Endodermal cell (in vitro differentiated cells): ENCODE measurements around the gene CLDN6. TPM values are rescaled to one million over a fixed set of nuclear protein-coding genes. Genes with fewer than 3 reads are reported as not detected.

Experiments used
- DNase-seq: peaks from one replicate; pipeline ENCODE4 v3.0.0-alpha.2; 2017
- H3K27ac ChIP-seq: 2 replicates; pipeline ENCODE4 v1.5.1; 2013; ENCODE audit warnings: mild to moderate bottlenecking, low read depth, low read length, moderate library complexity
- H3K27me3 ChIP-seq: 2 replicates; pipeline ENCODE4 v1.6.1; 2013; ENCODE audit warnings: mild to moderate bottlenecking, low read length, moderate library complexity; ENCODE audit not compliant: insufficient read depth, control insufficient read depth, poor library complexity, severe bottlenecking
- H3K36me3 ChIP-seq: 2 replicates; pipeline ENCODE4 v1.7.0; 2013; ENCODE audit warnings: mild to moderate bottlenecking, low read length, moderate library complexity; ENCODE audit not compliant: control insufficient read depth, insufficient read depth
- H3K4me1 ChIP-seq: one replicate; pipeline ENCODE4 v1.7.0; 2013; ENCODE audit warnings: low read length; ENCODE audit not compliant: control insufficient read depth, insufficient read depth
- H3K4me3 ChIP-seq: 2 replicates; pipeline ENCODE4 v1.5.1; 2013; ENCODE audit warnings: mild to moderate bottlenecking, low read length, moderate library complexity
- H3K9ac ChIP-seq: 2 replicates; pipeline ENCODE4 v1.6.1; 2013; ENCODE audit warnings: mild to moderate bottlenecking, low read length, moderate library complexity; ENCODE audit not compliant: poor library complexity, severe bottlenecking; ENCODE audit errors: extremely low read depth
- H3K9me3 ChIP-seq: 2 replicates; pipeline ENCODE4 v1.6.1; 2013; ENCODE audit warnings: mild to moderate bottlenecking, low read length, moderate library complexity; ENCODE audit not compliant: control insufficient read depth
- H3K27ac Mint-ChIP-seq: 2 replicates; pipeline ENCODE4 v1.8.0; 2020; ENCODE audit warnings: mixed read lengths
- H3K27me3 Mint-ChIP-seq: 2 replicates; pipeline ENCODE4 v1.8.0; 2021; ENCODE audit warnings: mild to moderate bottlenecking, mixed read lengths; ENCODE audit not compliant: insufficient read depth
- H3K36me3 Mint-ChIP-seq: 2 replicates; pipeline ENCODE4 v1.8.0; 2020; ENCODE audit warnings: low read depth, mixed read lengths
- H3K4me1 Mint-ChIP-seq: 2 replicates; pipeline ENCODE4 v1.8.0; 2020; ENCODE audit warnings: mixed read lengths
- H3K4me3 Mint-ChIP-seq: 2 replicates; pipeline ENCODE4 v1.8.0; 2020; ENCODE audit warnings: mild to moderate bottlenecking, moderate library complexity, mixed read lengths
- H3K9me3 Mint-ChIP-seq: 2 replicates; pipeline ENCODE4 v1.8.0; 2020; ENCODE audit warnings: mild to moderate bottlenecking, mixed read lengths
- WGBS, 2 experiments: methylation state at CpG; one replicate each; pipeline versions ENCODE4 v1.1.5 to v1.1.7; 2013; ENCODE audit warnings: missing lambda C conversion rate in 2 of 2, mixed read lengths in 1 of 2; ENCODE audit not compliant: insufficient coverage in 1 of 2, insufficient read length in 1 of 2; 5-methylcytosine and 5-hydroxymethylcytosine counted together
- total RNA-seq, 2 donors: library from RNA; stranded (reverse); fragmentation: NEBNext Ultra II Directional in 1 of 2; extraction: Animal tissue kit (Norgen Biotek cat#: 25700) in 1 of 2; gene quantifications; 2 replicates in 1 of 2; 3 replicates in 1 of 2; pipeline ENCODE4 v1.2.1, GENCODE V29; 2021
- TF ChIP-seq, protein P1 (sequence below): fragments of 200-600 bp; sonication (generic); conservative IDR thresholded peaks from 2 replicates; pipeline ENCODE4 v1.5.0; 2021; ENCODE audit warnings: antibody characterized with exemption, mild to moderate bottlenecking

Gene CLDN6
- total RNA-seq, 2 donors from 2014 or later = 404 to 572 TPM

DNA sequence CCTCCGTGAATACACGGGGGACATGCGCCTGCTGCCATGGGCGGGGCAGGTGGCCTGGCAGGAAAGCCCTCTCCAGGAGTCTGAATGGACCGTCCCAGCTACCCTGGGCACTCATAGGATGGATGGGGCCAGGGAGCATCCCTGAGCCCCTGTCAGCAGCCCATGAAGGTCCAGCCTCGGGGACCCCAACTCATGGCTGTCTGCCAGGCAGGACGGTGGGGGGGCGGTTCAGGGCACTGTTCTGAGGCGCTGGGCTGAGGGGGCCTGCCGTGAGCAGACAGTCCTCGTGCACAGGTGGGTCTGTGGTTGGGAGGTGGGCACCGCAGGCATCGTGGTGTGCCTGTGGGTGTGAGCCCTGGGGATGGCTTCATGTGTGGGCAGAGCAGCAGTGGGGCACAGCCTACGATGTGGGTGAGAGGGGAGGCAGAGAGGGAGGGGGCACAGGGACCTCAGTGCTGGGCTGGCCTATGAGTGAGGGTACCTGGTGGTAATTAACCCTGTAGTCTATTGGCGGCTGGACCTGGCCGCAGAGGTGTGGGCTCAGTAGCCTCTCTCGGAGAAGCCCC lies 31.3 kb downstream of the CLDN6 start:
- Histone ChIP-seq H3K27me3 (no peaks in the 10 kb centered on the region), H3K9me3 (no peaks in the 10 kb centered on the region), H3K4me1 (peaks cover 3% of the 10 kb centered on the region), H3K9ac (no peak overlapping the region), H3K36me3 (no peaks in the 10 kb centered on the region), H3K27ac (no peak overlapping the region), H3K4me3 (no peak overlapping the region)
- Mint-ChIP-seq H3K4me1 (peaks cover 19% of the 10 kb centered on the region), H3K4me3 (no peak overlapping the region), H3K27me3 (no peaks in the 10 kb centered on the region), H3K36me3 (no peaks in the 10 kb centered on the region), H3K9me3 (no peaks in the 10 kb centered on the region), H3K27ac (no peak overlapping the region)
- WGBS, 2 experiments = 84 to 90% methylated on average over 9 to 17 of the region's 17 CpGs
- no peak for DNase-seq
- TF ChIP-seq, protein P1, sequence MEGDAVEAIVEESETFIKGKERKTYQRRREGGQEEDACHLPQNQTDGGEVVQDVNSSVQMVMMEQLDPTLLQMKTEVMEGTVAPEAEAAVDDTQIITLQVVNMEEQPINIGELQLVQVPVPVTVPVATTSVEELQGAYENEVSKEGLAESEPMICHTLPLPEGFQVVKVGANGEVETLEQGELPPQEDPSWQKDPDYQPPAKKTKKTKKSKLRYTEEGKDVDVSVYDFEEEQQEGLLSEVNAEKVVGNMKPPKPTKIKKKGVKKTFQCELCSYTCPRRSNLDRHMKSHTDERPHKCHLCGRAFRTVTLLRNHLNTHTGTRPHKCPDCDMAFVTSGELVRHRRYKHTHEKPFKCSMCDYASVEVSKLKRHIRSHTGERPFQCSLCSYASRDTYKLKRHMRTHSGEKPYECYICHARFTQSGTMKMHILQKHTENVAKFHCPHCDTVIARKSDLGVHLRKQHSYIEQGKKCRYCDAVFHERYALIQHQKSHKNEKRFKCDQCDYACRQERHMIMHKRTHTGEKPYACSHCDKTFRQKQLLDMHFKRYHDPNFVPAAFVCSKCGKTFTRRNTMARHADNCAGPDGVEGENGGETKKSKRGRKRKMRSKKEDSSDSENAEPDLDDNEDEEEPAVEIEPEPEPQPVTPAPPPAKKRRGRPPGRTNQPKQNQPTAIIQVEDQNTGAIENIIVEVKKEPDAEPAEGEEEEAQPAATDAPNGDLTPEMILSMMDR = no peak

DNA sequence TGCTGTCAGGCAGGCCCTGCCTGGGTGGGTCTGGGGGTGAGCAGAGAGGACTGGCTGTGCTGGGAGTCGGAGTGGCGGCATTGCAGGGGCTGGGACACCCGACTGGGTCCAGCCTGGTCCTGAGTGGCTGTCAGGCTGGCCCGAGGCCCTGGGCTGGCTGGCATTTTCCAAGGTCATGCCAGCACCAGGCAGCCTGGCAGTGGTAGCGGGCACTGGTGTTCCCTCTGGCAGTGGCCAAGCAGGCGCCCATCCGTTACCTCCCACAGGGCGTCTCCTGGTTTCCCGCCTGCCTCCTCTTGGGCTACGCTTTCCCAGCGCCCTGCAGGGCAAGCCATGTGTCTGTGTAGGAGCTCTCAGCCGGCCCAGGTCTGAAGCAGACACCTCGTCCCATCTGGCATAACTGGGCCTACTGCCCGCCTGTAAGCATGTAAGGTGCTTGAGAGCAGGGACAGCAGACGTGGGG lies 32.1 kb downstream of the CLDN6 start:
- Mint-ChIP-seq H3K27ac (no peak overlapping the region), H3K4me1 (peaks cover 27% of the 10 kb centered on the region), H3K27me3 (no peaks in the 10 kb centered on the region), H3K9me3 (no peaks in the 10 kb centered on the region), H3K36me3 (no peaks in the 10 kb centered on the region), H3K4me3 (no peak overlapping the region)
- H3K9me3 ChIP-seq = no peaks in the 10 kb centered on the region
- H3K9ac ChIP-seq = no peak overlapping the region
- TF ChIP-seq, protein P1 = no peak
- H3K4me3 ChIP-seq = no peak overlapping the region
- peaks cover 3% of the 10 kb centered on the region for H3K4me1 ChIP-seq
- 93 to 97% methylated on average over 9 to 15 of the region's 15 CpGs for WGBS, 2 experiments
- no peaks in the 10 kb centered on the region for H3K36me3 ChIP-seq
- H3K27me3 ChIP-seq = no peaks in the 10 kb centered on the region
- no peak overlapping the region for H3K27ac ChIP-seq
- peak; percentile 55 for DNase-seq

DNA sequence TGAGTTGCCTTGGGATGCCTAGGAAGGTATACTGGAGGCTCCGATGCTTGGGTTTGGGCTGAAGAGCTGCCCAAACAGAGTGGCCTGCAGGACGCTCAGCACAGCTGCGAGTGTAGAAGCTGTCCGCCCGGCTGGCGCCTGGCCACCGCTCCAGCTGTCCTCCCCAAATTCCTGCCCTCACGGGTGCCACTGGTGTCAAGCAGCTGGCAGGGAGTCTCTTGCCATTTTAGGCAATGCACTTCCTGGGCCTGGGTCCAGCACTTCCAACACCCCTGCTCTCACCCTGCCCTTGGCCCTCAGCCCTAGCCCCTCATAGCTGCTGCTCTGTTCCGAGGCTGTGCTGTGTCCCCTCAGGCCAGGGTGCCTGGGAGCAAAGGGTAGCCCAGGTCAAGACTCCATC lies 32.5 kb downstream of the CLDN6 start:
- Histone ChIP-seq H3K4me3 (no peak overlapping the region), H3K36me3 (no peaks in the 10 kb centered on the region), H3K9me3 (no peaks in the 10 kb centered on the region), H3K27me3 (no peaks in the 10 kb centered on the region), H3K4me1 (peaks cover 3% of the 10 kb centered on the region), H3K27ac (no peak overlapping the region), H3K9ac (no peak overlapping the region)
- no peaks in the 10 kb centered on the region for H3K27me3 Mint-ChIP-seq
- 85 to 93% methylated on average over 2 to 9 of the region's 9 CpGs for WGBS, 2 experiments
- H3K36me3 Mint-ChIP-seq = no peaks in the 10 kb centered on the region
- H3K4me1 Mint-ChIP-seq = peaks cover 28% of the 10 kb centered on the region
- H3K9me3 Mint-ChIP-seq = no peaks in the 10 kb centered on the region
- no peak overlapping the region for H3K27ac Mint-ChIP-seq
- no peak for DNase-seq
- TF ChIP-seq, protein P1 = no peak
- H3K4me3 Mint-ChIP-seq = no peak overlapping the region
